Breast epithelium (tissue), 3 donors: ENCODE data around the gene CACNA1I.

Experiments used
- CTCF ChIP-seq, 3 donors: fragments of 450-650 bp; IDR thresholded peaks; one replicate each; pipeline ENCODE4 v1.5.1; 2016 to 2017; ENCODE audit warnings: antibody characterized with exemption in 3 of 3, mild to moderate bottlenecking in 3 of 3, moderate library complexity in 3 of 3
- POLR2A ChIP-seq: fragments of 450-650 bp; IDR thresholded peaks from one replicate; pipeline ENCODE4 v1.6.1; 2016; ENCODE audit warnings: antibody characterized with exemption, mild to moderate bottlenecking, moderate library complexity
- POLR2AphosphoS5 ChIP-seq, 3 donors: sonication (generic); formaldehyde crosslinking; IDR thresholded peaks; one replicate each; pipeline ENCODE4 v1.6.1; 2017; ENCODE audit warnings: antibody characterized with exemption in 3 of 3

GRCh38 chr22:39624501-39624821 lies 53.9 kb downstream of the CACNA1I start:
- TF ChIP-seq POLR2A, result no peak
- TF ChIP-seq CTCF (IDR thresholded peaks at IDR 0.05), result no peak
- TF ChIP-seq POLR2AphosphoS5 (IDR thresholded peaks at IDR 0.05), result no peak
